NCI-H187 (cell line): ENCODE results near the gene IL17RA.
A peak's percentile ranks its signal among the peaks of the same experiment; 100 is the strongest.

ENCODE experiments used
- DNase-seq, 2 experiments: peaks; one replicate each; lab custom pipeline; 2025; lab: John Stamatoyannopoulos, UW

Gene IL17RA

GRCh38 chr22:17106161-17106784 is 21.5 kb downstream of the IL17RA start:
- no peak for DNase-seq

DNA sequence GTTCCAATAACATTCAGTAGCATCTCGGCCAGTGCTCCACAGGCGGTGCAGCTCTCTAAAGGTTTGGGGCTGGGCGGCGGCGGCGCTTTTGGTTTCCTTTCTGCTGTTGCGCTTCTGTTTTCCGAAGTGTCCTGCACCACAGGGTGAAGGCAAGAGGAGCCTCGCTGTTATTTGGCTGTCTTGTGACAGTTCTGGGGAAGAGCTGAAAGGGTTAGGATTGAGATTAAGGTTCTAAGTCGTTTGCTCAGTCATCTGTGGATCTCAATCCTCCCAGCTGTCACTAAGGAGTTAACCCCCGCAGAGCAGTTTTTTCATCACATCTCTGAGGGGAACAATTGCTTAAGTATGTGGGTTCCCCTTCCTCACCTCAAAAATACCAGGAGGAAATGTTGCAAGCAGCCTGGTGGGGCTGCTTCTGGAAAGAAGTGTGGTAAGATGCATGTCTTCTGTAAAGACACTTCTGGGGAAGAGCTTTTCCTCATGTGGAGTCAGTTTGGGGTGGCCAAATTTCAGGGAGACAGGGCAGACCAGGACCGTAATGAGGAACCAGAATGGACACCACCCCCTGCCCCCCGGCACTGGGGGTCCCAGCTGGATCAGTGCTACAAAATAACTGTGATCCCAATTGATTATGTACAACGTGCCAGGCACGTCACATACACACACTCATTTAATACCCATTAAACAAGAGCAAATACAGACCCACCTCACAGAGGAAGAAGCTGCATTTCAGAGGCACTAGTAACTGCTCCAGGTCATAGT is 22.2 kb downstream of the IL17RA start:
- no peak for DNase-seq

DNA sequence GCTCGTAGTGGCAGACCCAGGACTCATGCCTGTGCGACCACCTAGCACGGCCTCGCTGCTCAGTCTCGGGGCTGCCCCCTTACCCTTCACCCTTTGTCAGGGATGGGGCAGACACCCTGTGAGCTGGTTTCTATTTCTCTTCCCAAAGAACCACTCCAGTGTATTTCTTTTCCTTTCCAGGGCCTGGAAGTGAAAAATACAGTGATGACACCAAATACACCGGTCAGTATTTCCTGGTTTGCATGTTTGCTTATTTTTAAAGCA is 22.7 kb downstream of the IL17RA start:
- no peak for DNase-seq

- no peak for DNase-seq
Measured at GRCh38 chr22:17108256-17109112, 23.7 kb downstream of the IL17RA start.

- no peak for DNase-seq
Measured at GRCh38 chr22:17109113-17109865, 24.5 kb downstream of the IL17RA start.

DNA sequence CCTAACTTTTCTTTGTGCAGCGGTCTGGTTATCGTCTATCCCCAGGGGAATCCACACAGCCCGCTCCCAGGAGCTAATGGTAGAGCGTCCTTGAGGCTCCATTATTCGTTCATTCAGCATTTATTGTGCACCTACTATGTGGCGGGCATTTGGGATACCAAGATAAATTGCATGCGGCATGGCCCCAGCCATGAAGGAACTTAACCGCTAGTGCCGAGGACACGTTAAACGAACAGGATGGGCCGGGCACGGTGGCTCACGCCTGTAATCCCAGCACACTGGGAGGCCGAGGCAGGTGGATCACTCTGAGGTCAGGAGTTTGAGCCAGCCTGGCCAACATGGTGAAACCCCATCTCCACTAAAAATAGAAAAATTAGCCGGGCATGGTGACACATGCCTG is 25.2 kb downstream of the IL17RA start:
- no peak for DNase-seq

GRCh38 chr22:17110791-17111550 is 26.2 kb downstream of the IL17RA start:
- no peak for DNase-seq

DNA sequence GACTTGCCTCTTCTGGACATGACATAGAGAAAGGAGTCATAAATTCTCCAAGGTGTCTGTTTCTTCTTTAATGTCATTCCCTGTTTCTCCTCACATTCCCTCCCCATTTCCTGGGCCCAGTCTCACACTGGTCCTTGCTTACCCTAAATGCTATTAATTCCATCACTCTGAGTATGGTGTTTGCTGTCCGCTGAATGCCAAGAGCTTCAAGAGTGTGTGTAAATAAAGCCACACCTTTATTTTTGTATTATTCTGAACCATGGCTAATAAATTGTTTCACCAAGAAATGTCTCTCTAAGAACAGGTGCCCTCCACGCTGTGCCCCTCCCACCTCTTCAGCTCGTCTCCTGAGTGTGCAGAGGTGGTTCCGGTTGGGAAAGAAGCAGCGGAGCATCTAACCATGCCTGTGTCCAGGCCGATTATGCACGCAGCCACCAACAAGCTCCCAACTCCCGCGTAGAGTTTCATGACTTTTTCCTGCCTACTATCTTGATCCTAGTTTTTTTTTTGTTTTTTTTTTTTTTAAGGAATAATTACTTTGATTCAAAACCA is 27.8 kb downstream of the IL17RA start:
- peak in 1 of 2 experiments; percentile 14 for DNase-seq

GRCh38 chr22:17113600-17113999 is 28.8 kb downstream of the IL17RA start:
- no peak for DNase-seq

GRCh38 chr22:17114173-17114897 is 29.5 kb downstream of the IL17RA start:
- DNase-seq, result no peak

GRCh38 chr22:17114898-17115235 is 30.1 kb downstream of the IL17RA start:
- DNase-seq, result no peak

GRCh38 chr22:17115236-17115635 is 30.4 kb downstream of the IL17RA start:
- no peak for DNase-seq

DNA sequence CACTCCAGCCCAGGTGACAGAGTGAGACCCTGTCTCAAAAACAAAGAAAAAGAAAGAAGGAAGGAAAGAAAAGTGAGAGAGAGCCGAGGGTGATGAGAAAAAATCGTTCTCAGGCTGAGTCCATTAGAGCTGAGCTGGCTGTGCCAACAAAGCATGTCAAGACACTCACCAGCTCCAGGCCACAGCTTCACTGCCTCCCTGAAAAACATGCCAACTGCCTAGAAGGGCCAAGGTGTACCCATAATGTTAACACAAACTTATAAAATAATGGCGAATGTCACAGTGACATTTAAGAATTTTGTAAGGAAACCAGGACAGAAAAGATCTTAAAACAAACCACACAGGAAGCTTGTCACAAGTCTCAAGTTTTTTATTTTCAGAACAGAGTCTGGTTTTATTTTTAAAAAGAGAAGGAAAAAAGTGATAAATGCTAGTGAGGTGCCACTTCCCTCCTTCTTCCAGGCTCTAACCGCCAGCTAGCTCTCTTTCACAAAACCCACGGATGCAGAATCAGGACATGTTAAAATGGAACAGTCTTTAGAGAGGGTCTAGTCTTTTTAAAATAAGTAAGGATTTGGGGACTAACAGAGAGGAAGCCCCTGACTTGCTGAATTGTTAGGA is 31.3 kb downstream of the IL17RA start:
- DNase-seq, result no peak

- DNase-seq, result no peak
Measured at GRCh38 chr22:17116572-17117330, 32.0 kb downstream of the IL17RA start.

DNA sequence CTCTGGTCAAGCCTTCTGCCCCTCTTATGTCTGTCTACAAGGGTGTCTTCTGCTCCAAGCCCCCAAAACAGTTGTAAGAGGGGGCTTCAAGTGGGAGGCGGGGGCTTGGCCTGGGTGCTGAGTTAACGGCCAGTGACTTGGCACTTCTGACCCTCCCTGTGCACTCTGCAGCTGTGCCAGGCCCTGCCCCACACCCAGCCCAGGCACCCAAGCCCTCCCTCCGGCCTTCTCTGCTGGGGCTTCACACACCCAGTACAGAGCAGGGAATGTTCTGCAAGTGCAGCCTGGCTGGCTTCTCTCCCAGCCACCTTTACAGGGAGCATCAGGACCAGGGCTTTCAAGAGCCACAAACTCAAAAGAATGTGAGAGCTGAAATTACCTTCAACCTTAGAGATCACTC is 32.6 kb downstream of the IL17RA start:
- no peak for DNase-seq

- DNase-seq, result no peak
Measured at GRCh38 chr22:17117890-17118289, 33.1 kb downstream of the IL17RA start.

- no peak for DNase-seq
Measured at GRCh38 chr22:17118342-17118741, 33.5 kb downstream of the IL17RA start.

- DNase-seq, result no peak
Measured at GRCh38 chr22:17119481-17120202, 34.8 kb downstream of the IL17RA start.

GRCh38 chr22:17120281-17120680 is 35.5 kb downstream of the IL17RA start:
- DNase-seq, result no peak
